B cell (primary cell): Measurements from ENCODE around the gene GFAP.

Experiments
- EZH2 ChIP-seq: IDR thresholded peaks from 2 replicates; pipeline ENCODE4 v1.6.1; 2012; ENCODE audit warnings: borderline replicate concordance, low read depth, mild to moderate bottlenecking, moderate library complexity, low read length; ENCODE audit not compliant: insufficient read depth, poor library complexity, severe bottlenecking
- TF ChIP-seq, protein P1 (sequence below): fragments of 200-600 bp; IDR thresholded peaks from one replicate; pipeline ENCODE4 v1.8.0; 2022; ENCODE audit warnings: antibody characterized with exemption, mild to moderate bottlenecking

DNA sequence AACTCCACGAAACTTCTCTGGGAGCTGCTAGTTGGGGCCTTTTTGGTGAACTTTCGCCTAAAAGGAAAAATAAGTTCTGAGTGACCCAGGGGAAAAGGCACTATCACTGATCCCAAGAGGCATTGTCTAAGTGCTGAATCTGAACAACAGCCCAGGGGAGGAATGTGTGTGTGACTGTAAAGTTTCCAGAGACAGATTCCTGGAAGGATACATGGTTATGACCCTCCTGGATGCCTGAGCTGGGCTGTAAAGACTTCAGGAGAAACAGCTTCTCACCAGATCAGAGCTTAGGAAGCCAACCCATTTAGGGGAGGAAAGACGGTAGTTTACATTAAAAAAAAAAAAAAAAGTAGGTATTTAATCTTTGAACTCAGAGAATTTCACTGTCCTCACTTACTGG, 47.5 kb downstream of the GFAP start:
- TF ChIP-seq, protein P1, sequence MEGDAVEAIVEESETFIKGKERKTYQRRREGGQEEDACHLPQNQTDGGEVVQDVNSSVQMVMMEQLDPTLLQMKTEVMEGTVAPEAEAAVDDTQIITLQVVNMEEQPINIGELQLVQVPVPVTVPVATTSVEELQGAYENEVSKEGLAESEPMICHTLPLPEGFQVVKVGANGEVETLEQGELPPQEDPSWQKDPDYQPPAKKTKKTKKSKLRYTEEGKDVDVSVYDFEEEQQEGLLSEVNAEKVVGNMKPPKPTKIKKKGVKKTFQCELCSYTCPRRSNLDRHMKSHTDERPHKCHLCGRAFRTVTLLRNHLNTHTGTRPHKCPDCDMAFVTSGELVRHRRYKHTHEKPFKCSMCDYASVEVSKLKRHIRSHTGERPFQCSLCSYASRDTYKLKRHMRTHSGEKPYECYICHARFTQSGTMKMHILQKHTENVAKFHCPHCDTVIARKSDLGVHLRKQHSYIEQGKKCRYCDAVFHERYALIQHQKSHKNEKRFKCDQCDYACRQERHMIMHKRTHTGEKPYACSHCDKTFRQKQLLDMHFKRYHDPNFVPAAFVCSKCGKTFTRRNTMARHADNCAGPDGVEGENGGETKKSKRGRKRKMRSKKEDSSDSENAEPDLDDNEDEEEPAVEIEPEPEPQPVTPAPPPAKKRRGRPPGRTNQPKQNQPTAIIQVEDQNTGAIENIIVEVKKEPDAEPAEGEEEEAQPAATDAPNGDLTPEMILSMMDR = no peak
- no peak for TF ChIP-seq EZH2
